GM18951 (cell line): ENCODE data around the gene ZNF552.
"Not testable (repeated sequence)": the region's sequence is repeated elsewhere in the genome, so short reads cannot be mapped to it uniquely, and the experiment has no call there.

Experiments
- POLR2A ChIP-seq: IDR thresholded peaks from 4 replicates; pipeline ENCODE4 v1.6.1; 2011; ENCODE audit warnings: mild to moderate bottlenecking; ENCODE audit not compliant: insufficient read length, insufficient read depth; ENCODE audit errors: extremely low read depth
- in situ Hi-C: fragments of 300-500 bp; cut with MboI; formaldehyde crosslinking; loops from one replicate; pipeline ENCODE4 v1.12.0; 2022; ENCODE audit warnings: low sequenced_read_pairs, mixed read lengths, inconsistent platforms; ENCODE audit not compliant: unreplicated experiment

The ZNF552 gene

DNA sequence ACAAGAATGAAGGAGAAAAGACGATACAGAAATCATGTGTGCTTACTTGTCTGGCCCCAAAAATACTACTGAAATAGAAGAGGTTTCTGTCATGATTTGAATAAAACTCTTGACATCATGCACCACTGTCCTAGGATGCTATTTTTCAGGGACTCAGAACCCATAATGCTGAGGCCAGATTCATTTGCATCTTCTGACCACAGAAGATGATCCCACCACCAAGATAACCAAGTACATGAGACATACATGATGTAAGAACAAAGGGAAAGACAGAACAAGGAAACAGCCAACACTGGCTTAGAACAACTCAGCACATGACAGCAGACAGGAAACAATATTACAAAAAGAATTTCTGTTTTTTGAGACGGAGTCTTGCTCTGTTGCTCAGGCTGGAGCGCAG lies 2.5 kb downstream of the ZNF552 start:
- in situ Hi-C loops = no loop called here
- TF ChIP-seq POLR2A = no peak

DNA sequence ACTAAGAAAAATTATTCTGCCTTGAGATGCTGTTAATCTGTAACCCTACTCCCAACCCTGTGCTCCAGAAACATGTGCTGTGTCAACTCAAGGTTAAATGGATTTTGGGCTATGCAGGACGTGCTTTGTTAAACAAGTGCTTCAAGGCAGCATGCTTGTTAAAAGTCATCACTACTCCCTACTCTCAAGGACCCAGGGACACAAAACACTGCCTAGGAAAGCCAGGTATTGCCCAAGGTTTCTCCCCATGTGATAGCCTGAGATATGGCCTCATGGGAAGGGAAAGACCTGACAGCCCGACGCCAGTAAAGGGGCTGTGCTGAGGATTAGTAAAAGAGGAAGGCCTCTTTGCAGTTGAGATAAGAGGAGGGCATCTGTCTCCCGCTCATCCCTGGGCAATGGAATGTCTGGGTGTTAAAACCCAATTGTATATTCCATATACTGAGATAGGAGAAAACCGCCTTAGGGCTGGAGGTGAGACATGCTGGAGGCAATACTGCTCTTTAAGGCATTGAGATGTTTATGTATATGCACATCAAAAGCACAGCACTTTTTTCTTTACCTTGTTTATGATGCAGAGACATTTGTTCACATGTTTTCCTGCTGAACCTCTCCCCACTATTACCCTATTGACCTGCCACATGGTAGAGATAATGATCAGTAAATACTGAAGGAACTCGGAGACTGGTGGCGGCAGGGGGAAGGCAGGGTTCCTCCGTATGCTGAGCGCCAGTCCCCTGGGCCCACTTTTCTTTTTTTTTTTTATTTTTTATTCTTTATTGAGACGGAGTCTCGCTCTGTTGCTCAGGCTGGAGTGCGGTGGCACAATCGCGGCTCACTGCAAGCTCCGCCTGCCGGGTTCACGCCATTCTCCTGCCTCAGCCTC lies 4.1 kb downstream of the ZNF552 start:
- in situ Hi-C loops = not testable (repeated sequence)

DNA sequence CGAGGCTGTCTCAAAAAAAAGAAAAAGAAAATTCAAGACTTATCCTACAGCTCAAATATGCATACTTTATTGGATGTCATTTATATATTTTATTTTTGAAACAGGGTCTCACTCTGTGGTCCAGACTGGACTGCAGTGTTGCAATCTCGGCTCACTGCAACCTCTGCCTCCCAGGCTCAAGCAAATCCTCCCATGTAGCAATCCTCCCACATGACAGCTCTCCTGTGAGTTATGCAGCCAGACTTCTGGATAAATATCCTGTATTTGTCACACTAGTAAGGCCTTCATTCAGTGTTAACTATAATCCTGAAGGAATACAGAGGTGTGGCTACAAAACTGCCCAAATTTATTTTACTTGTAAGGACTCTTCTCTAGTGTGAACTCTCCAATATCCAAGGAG lies 7.2 kb downstream of the ZNF552 start:
- in situ Hi-C loops = no loop called here
- TF ChIP-seq POLR2A = no peak

DNA sequence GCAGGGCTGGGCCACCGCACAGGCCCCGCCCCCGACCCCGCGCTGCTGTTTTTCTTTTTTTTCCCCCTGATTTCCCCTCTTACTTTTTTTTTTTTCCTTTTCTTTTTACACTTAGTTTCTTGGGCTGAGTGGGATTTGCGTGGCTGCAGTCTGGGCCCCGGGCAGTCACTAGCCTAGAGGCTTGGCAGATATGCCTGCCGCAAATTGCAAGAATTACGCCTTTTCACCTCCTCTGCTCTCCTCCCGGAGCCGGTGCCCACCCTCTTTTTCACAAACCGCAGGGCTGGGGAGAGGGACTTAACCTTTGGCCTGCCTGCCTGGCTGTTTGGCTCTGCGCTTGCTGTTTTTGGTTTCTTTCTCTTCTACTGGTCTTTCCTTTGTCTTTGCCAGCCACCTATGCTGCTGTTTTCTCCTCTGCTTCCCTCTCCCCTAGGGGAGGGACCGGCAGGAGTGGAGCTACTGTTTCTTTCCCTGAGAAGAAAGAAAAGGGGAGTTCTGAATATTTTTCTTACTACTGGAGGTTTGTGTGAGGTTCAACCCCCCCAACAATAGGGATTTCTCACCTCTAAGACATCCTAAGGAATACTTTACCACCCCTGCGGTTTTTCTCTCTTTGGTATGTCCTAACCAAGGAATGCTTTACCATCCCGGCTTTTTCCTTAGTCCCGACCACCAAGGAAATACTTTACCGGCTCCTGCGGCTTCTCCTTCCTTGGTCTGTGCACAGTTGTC lies 11.0 kb downstream of the ZNF552 start:
- no peak for TF ChIP-seq POLR2A
- in situ Hi-C loops = no loop called here

DNA sequence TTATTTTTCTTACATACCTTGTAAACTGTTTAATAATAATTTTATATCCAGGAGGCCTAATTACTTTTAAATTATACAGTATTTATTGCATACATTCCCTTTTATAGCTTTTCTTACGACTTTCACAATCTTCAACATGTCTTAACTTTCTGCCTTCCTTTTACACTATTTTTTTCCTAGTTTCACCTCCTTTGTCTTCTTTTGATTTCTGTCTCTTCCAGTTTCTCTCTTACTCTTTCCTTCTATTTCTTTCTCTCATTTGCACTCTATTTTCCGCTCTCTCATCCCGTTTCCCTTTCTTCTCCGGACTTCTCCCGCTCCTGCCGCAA lies 11.5 kb downstream of the ZNF552 start:
- in situ Hi-C loops = no loop called here
- no peak for TF ChIP-seq POLR2A

DNA sequence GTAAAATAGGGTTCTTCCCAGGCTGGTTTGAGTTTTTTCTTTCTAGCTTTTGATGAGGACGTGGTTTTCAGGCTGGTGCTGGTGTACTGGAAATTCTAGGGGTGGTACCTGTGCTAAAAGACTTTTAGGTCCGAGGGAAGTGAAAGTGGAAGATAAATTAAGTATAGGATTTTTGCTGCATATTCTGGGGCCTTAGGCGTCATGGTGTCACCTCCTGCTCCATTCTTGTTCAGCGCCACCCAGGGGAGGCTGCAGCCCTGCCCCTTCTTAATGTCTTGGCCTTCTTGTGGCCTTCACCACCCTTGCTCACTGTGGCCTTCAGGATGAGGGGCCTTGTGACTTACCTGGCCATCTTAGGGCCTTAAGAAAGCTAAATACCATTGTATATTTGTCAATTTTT lies 12.4 kb downstream of the ZNF552 start:
- in situ Hi-C loops = no loop called here
- no peak for TF ChIP-seq POLR2A

DNA sequence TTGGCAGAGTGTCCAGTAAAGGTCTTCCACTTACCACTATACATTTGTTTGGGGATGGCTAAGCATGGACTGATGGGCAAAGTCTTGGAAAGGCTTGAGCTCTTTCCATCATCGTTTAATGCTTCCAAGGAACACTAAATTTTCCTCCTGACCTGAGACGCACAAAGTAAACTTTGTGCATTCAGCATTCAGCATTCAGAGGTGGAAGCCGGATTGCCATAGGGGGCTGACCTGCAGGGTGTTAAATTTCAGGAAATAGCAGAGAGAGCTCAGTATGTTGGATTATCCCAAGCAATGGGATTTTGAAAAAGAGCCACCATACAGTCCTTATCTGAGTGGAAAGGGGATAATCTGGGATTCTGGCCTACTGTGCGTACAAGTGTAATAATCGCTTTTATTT lies 14.0 kb downstream of the ZNF552 start:
- in situ Hi-C loops = no loop called here
- TF ChIP-seq POLR2A = no peak

DNA sequence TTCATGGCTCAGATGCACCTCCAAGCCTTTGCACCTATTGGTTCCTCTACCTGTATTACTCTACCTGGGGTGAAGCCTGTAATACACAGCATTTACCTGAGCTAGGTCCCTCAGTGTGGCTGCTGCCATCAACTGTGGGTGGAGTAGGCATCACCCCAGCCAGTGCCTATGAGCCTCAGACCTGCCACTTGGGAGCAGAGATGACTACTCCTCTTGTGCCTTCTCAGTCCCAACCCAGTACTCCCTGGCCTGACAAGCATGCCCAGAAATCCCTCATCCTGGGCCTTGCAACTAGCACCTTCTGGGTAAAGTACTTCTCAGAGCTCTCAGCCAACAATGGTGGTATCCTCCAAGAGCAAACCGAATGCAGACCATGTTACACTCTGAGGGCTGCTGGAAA lies 18.1 kb downstream of the ZNF552 start:
- in situ Hi-C loops = not testable (repeated sequence)

DNA sequence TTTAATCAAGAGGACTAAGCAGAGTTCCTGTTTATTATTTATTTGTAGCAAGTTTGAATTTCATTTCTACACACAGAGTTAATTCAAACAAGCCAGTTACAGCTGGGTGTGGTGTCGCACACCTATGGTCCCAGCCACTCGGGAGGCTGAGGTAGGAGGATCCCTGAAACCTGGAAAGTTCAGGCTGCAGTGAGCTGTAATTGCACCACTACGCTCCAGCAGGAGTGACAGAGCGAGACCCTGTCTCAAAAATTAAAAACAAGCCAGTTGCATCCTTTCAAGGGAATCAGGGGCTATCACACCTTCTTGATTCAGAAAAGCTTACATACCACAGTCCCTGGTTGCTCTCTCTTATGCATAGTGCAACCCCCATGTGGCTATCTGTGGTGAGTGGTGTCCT lies 25.4 kb downstream of the ZNF552 start:
- no peak for TF ChIP-seq POLR2A
- in situ Hi-C loops = no loop called here

DNA sequence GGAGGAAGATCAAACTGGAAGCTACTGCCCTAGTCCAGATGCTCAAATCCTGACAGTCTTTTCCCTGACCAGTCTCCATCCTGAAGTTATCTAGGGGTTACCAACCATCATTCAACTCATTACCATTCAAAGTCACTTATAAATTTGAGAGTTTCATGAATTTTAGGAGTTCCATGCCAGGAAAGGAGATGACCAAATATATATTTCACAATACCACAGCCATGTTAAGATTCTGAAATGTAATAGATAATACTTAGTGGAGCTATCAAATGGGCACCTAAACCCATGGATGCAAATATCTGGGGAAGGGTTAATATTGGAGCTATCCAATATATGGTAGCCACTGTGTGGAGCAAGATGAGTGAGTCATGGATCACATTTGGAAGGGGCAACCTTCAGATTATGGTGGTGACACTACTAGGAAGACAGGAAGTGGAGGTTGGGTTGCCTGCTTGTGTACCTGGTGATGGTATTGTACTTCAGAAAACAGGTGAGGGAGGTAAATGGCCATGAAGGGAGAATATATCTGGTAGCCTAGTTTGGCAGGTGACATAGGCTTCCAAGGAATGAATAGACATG lies 26.5 kb downstream of the ZNF552 start:
- in situ Hi-C loops = no loop called here
- TF ChIP-seq POLR2A = no peak

DNA sequence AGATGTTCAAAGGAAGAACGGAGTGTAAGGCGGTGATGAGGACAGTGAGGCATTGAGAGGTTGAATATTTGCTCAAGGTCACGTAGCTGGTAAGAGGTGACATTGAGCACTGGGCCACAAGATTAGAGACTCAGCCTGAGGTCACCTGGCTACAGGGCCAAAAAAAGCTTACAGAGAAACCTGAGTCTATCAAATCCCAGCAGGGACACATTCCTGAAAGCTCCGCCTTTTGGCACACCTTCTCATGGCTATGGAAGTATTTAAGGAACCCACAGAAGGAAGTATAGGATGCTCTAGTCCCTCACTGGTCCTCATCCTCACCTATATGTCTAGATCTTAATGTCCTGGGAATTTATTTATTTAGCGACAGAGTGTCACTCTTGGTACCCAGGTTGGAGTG lies 27.8 kb downstream of the ZNF552 start:
- in situ Hi-C loops = no loop called here
- TF ChIP-seq POLR2A = no peak

DNA sequence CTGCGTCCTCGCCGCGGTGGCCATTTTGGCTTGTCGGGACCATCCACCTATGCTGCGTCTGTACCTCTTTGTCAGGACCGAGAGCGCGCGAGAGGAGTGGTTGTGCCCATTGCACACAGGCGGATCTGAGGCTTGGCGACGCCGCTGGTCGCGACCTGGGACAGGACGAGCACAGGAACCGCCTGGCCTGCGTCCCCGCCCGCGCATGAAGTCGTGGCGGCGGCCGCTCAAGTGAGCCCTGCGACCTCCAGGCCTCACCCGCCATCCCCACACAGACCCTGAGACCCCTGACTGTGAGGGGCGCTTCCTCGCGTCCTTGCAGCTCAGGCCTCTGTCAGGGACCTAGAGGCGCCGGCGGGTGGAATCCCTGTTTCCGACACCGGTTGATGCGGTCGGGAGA lies 28.4 kb downstream of the ZNF552 start:
- TF ChIP-seq POLR2A = no peak
- in situ Hi-C loops = no loop called here

DNA sequence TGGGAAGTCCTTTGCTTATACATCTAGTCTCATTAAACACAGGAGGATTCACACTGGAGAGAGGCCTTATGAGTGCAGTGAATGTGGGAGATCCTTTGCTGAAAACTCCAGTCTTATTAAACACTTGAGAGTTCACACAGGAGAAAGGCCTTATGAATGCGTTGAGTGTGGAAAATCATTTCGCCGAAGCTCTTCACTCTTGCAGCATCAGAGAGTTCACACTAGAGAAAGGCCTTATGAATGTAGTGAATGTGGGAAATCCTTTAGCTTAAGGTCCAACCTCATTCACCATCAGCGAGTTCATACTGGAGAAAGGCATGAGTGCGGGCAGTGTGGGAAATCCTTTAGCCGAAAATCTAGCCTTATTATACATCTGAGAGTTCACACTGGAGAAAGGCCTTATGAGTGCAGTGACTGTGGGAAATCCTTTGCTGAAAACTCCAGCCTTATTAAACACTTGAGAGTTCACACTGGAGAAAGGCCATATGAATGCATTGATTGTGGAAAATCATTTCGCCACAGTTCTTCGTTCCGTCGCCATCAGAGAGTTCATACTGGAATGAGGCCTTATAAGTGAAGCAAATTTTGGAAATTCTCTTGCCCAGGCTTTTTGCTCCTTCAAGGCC lies 35.4 kb downstream of the ZNF552 start:
- in situ Hi-C loops = no loop called here

DNA sequence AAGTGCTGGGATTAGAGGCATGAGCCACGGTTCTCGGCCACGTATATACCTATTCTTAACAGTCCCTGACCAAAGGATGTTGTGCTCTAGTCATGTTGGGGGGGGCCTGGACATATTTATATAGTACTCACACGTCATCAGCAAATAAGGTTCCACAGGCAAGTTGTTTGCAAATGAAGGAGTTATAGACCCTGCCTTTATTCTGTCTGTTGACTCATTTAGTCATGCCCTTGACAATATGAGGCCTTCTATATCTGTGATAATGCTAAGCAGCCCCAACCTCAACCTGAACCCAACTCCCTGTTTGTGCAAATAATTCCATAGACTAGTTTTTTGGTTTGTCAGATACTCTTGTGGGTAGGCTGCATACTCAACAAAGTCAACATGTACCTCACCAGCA lies 36.4 kb downstream of the ZNF552 start:
- in situ Hi-C loops = no loop called here
- no peak for TF ChIP-seq POLR2A

More for the DNA sequence above, 35.4 kb downstream of the ZNF552 start:
- no peak for TF ChIP-seq POLR2A
